ENCODE measurements around the gene TBX18. TPM values are rescaled to one million over a fixed set of nuclear protein-coding genes. Genes with fewer than 3 reads are reported as not detected.

The TBX18 gene
- total RNA-seq, 1 donor from 2014 or later, result 4.6 TPM

GRCh38 chr6:84774157-84774984, 10.0 kb upstream of the TBX18 start:
- peak; percentile 75 for DNase-seq (ENCODE audit: low spot score)
- intact Hi-C loops (cut with DNase I), result loop anchor here (10.0 kb wide), 1 partner anchor 350 kb away; no protein-coding TSS in a partner anchor

- intact Hi-C loops (cut with DNase I), result loop anchor here (10.0 kb wide), 1 partner anchor 349 kb away; no protein-coding TSS in a partner anchor
- DNase-seq (ENCODE audit: low spot score), result no peak
These were observed 9.2 kb upstream of the TBX18 start for GRCh38 chr6:84773431-84774156.

GRCh38 chr6:84773133-84773430, 8.7 kb upstream of the TBX18 start:
- no peak for DNase-seq (ENCODE audit: low spot score)
- intact Hi-C loops (cut with DNase I), result loop anchor here (10.0 kb wide), 1 partner anchor 348 kb away; no protein-coding TSS in a partner anchor

- intact Hi-C loops (cut with DNase I), result loop anchor here (10.0 kb wide), 1 partner anchor 348 kb away; no protein-coding TSS in a partner anchor
- no peak for DNase-seq (ENCODE audit: low spot score)
These were observed 8.2 kb upstream of the TBX18 start for GRCh38 chr6:84772428-84773132.

- intact Hi-C loops (cut with DNase I), result loop anchor here (10.0 kb wide), 1 partner anchor 347 kb away; no protein-coding TSS in a partner anchor
- no peak for DNase-seq (ENCODE audit: low spot score)
These were observed 7.5 kb upstream of the TBX18 start for GRCh38 chr6:84771756-84772356.

GRCh38 chr6:84771125-84771755, 6.8 kb upstream of the TBX18 start:
- DNase-seq (ENCODE audit: low spot score), result no peak

GRCh38 chr6:84770521-84770920, 6.1 kb upstream of the TBX18 start:
- DNase-seq (ENCODE audit: low spot score), result no peak
- intact Hi-C loops (cut with DNase I), result loop anchor here (10.0 kb wide), 1 partner anchor 346 kb away; no protein-coding TSS in a partner anchor

More at GRCh38 chr6:84771125-84771755, 6.8 kb upstream of the TBX18 start:
- intact Hi-C loops (cut with DNase I), result loop anchor here (10.0 kb wide), 1 partner anchor 346 kb away; no protein-coding TSS in a partner anchor

GRCh38 chr6:84769306-84769705, 4.9 kb upstream of the TBX18 start:
- no peak for DNase-seq (ENCODE audit: low spot score)
- intact Hi-C loops (cut with DNase I), result no loop called here

GRCh38 chr6:84768442-84769174, 4.2 kb upstream of the TBX18 start:
- intact Hi-C loops (cut with DNase I), result no loop called here
- no peak for DNase-seq (ENCODE audit: low spot score)

GRCh38 chr6:84767526-84768201, 3.3 kb upstream of the TBX18 start:
- no peak for DNase-seq (ENCODE audit: low spot score)
- intact Hi-C loops (cut with DNase I), result no loop called here

GRCh38 chr6:84766799-84767525, 2.6 kb upstream of the TBX18 start:
- intact Hi-C loops (cut with DNase I), result no loop called here
- no peak for DNase-seq (ENCODE audit: low spot score)

- intact Hi-C loops (cut with DNase I), result no loop called here
- DNase-seq (ENCODE audit: low spot score), result no peak
These were observed 1.9 kb upstream of the TBX18 start for GRCh38 chr6:84766118-84766798.

GRCh38 chr6:84763886-84764331, 489 bp downstream of the TBX18 start:
- intact Hi-C loops (cut with DNase I), result no loop called here
- no peak for DNase-seq (ENCODE audit: low spot score)

- intact Hi-C loops (cut with DNase I), result no loop called here
These were observed 1.2 kb downstream of the TBX18 start for GRCh38 chr6:84763003-84763885.

GRCh38 chr6:84762220-84763002, 2.0 kb downstream of the TBX18 start:
- DNase-seq (ENCODE audit: low spot score), result no peak
- intact Hi-C loops (cut with DNase I), result no loop called here

More at GRCh38 chr6:84763003-84763885, 1.2 kb downstream of the TBX18 start:
- no peak for DNase-seq (ENCODE audit: low spot score)
